ENCODE results near the gene C16orf92.

C16orf92 gene

GRCh38 chr16:30052671-30053372, 29.8 kb downstream of the C16orf92 start:
- POLR2A ChIA-PET, result interaction anchor here (0.6 to 4.3 kb wide), 13 partner anchors 9 to 590 kb away, joined by 3 to 115 read pairs (median 5); partner anchors contain the start of genes ALDOA, ASPHD1, DCTPP1 and PPP4C
- TF ChIP-seq FOXM1 (IDR thresholded peaks at IDR 0.05; ENCODE audit: borderline replicate concordance) (no peak; the same call in 1 of the 2 replicates), HDGF (IDR thresholded peaks at IDR 0.05; ENCODE audit: borderline replicate concordance) (no peak), PKNOX1 (IDR thresholded peaks at IDR 0.05) (peak; percentile 85), ZNF384 (IDR thresholded peaks at IDR 0.05) (no peak), LEF1 (IDR thresholded peaks at IDR 0.05; ENCODE audit: borderline replicate concordance) (no peak), NFRKB (IDR thresholded peaks at IDR 0.05) (no peak), FOXK2 (IDR thresholded peaks at IDR 0.05) (no peak), CTBP1 (IDR thresholded peaks at IDR 0.05; ENCODE audit: borderline replicate concordance) (peak; percentile 44; the same call in 1 of the 2 replicates), ELF4 (IDR thresholded peaks at IDR 0.05) (no peak), TARDBP (IDR thresholded peaks at IDR 0.05) (no peak), BHLHE40 (IDR thresholded peaks at IDR 0.05; ENCODE audit: borderline replicate concordance) (no peak), ARNT (IDR thresholded peaks at IDR 0.05) (no peak), SUZ12 (IDR thresholded peaks at IDR 0.05) (no peak), L3MBTL2 (conservative IDR thresholded peaks at IDR 0.05) (peak; percentile 100), FOXA1 (IDR thresholded peaks at IDR 0.05) (no peak)
- peak; percentile 99 for DNase-seq (ENCODE audit: extremely low spot score)
- CTCF ChIA-PET, result interaction anchor here (0.9 to 2.0 kb wide), 4 partner anchors 11 to 39 kb away, joined by 3 to 9 read pairs (median 4); partner anchors contain the start of gene TBX6

- TF ChIP-seq PKNOX1 (IDR thresholded peaks at IDR 0.05) (peak; percentile 89), FOXA1 (IDR thresholded peaks at IDR 0.05) (no peak), FOXM1 (IDR thresholded peaks at IDR 0.05; ENCODE audit: borderline replicate concordance) (no peak)
- CTCF ChIA-PET, result interaction anchor here (0.6 to 2.6 kb wide), 7 partner anchors 10 to 39 kb away, joined by 3 to 20 read pairs (median 4); partner anchors contain the start of genes ALDOA and TBX6
- POLR2A ChIA-PET, result interaction anchor here (0.7 to 4.3 kb wide), 14 partner anchors 10 to 376 kb away, joined by 3 to 115 read pairs (median 4); partner anchors contain the start of genes ALDOA, ASPHD1, DCTPP1 and PPP4C
- DNase-seq (ENCODE audit: extremely low spot score), result no peak
These were observed 30.5 kb downstream of the C16orf92 start for GRCh38 chr16:30053376-30054015.

- POLR2A ChIA-PET, result interaction anchor here (0.9 to 4.3 kb wide), 6 partner anchors 10 to 38 kb away, joined by 3 to 115 read pairs (median 4); partner anchors contain the start of gene ALDOA
- no peak for TF ChIP-seq NFRKB (IDR thresholded peaks at IDR 0.05)
- TF ChIP-seq ELF4 (IDR thresholded peaks at IDR 0.05), result no peak
- no peak for TF ChIP-seq FOXA1 (IDR thresholded peaks at IDR 0.05)
- no peak for TF ChIP-seq PKNOX1 (IDR thresholded peaks at IDR 0.05)
- no peak for DNase-seq (ENCODE audit: extremely low spot score)
- CTCF ChIA-PET, result interaction anchor here (0.6 to 2.6 kb wide), 13 partner anchors 9 to 220 kb away, joined by 3 to 20 read pairs (median 6); partner anchors contain the start of genes ALDOA and TBX6
These were observed 31.5 kb downstream of the C16orf92 start for GRCh38 chr16:30054451-30054850.

- peak; percentile 79 for DNase-seq (ENCODE audit: extremely low spot score)
- POLR2A ChIA-PET, result interaction anchor here (1.0 to 4.3 kb wide), 6 partner anchors 9 to 353 kb away, joined by 3 to 115 read pairs (median 4); partner anchors contain the start of genes ALDOA and ZNF771
- TF ChIP-seq SP1 (IDR thresholded peaks at IDR 0.05) (no peak), FOXM1 (IDR thresholded peaks at IDR 0.05; ENCODE audit: borderline replicate concordance) (no peak), ZNF384 (IDR thresholded peaks at IDR 0.05) (no peak), HDGF (IDR thresholded peaks at IDR 0.05; ENCODE audit: borderline replicate concordance) (no peak), ELF4 (IDR thresholded peaks at IDR 0.05) (no peak), SUZ12 (IDR thresholded peaks at IDR 0.05) (no peak), FOXK2 (IDR thresholded peaks at IDR 0.05) (no peak)
- CTCF ChIA-PET, result interaction anchor here (0.6 to 2.6 kb wide), 12 partner anchors 8 to 221 kb away, joined by 3 to 20 read pairs (median 6); partner anchors contain the start of genes ALDOA and TBX6
These were observed 32.1 kb downstream of the C16orf92 start for GRCh38 chr16:30054959-30055553.

- DNase-seq (ENCODE audit: extremely low spot score), result no peak
- TF ChIP-seq L3MBTL2 (conservative IDR thresholded peaks at IDR 0.05), result no peak
- no peak for TF ChIP-seq LEF1 (IDR thresholded peaks at IDR 0.05; ENCODE audit: borderline replicate concordance)
- no peak for TF ChIP-seq NFRKB (IDR thresholded peaks at IDR 0.05)
- TF ChIP-seq PKNOX1 (IDR thresholded peaks at IDR 0.05), result no peak
- TF ChIP-seq CTBP1 (IDR thresholded peaks at IDR 0.05; ENCODE audit: borderline replicate concordance), result no peak
- POLR2A ChIA-PET, result interaction anchor here (1.1 to 7.3 kb wide), 5 partner anchors 10 to 33 kb away, joined by 3 to 155 read pairs (median 4); partner anchors contain the start of genes PPP4C, TBX6 and YPEL3
- CTCF ChIA-PET, result no interaction called here
These were observed 37.3 kb downstream of the C16orf92 start for GRCh38 chr16:30060346-30060745.

Data from HEK293T (cell line).